Measurements from ENCODE around the gene SLC5A6.

GRCh38 chr2:27204566-27204965, 7.5 kb downstream of the SLC5A6 start:
- TF ChIP-seq FOXM1 (IDR thresholded peaks at IDR 0.05; ENCODE audit: borderline replicate concordance) (no peak), LEF1 (IDR thresholded peaks at IDR 0.05; ENCODE audit: borderline replicate concordance) (no peak), BHLHE40 (IDR thresholded peaks at IDR 0.05; ENCODE audit: borderline replicate concordance) (no peak), SP1 (IDR thresholded peaks at IDR 0.05) (no peak), ZNF384 (IDR thresholded peaks at IDR 0.05) (no peak), HDGF (IDR thresholded peaks at IDR 0.05; ENCODE audit: borderline replicate concordance) (no peak), FOXA1 (IDR thresholded peaks at IDR 0.05) (no peak)

Measured in HEK293T (cell line).